ENCODE data around the gene MTIF3. TPM values are rescaled to one million over a fixed set of nuclear protein-coding genes. Genes with fewer than 3 reads are reported as not detected.

MTIF3 gene
- total RNA-seq, 1 experiment from 2014 or later, result 20.7 TPM

DNA sequence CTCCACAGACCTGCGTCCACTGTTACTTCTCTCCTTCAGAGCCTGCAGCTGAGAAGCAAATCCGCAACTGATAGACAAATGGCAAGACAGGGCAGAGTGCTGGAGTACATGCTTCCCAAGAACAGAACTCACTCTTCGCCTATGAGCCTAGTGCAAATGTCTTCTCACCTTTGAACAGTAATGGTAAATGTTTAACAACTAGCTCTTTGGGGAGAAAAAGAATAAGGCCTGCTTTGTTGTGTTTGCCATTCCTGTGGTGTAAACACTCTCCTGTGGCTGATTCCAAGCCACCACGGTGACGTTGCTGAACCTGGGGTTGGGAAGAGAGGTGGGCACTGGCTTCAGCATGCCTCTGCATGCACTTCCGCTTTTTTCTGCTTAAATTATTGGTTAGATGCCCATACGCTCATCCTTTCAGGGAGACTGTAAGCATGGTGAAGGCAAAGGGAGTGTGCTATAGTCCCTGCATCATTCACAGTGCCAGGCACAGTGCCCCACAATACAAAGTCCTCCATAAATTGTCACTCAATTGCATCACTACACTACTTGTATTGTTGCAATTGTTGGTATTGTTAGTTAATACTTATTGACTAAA lies 54.0 kb downstream of the MTIF3 start:
- POLR2A ChIA-PET, result no interaction called here
- H3K9me3 ChIP-seq (ENCODE audit: control insufficient read depth, insufficient read depth, low read depth, low read length), result no peaks in the 10 kb centered on the region
- DNase-seq (ENCODE audit: low read depth, low spot score), result no peak
- no peaks in the 10 kb centered on the region for H3K4me1 ChIP-seq (ENCODE audit: control insufficient read depth, insufficient read depth, low read length)
- no TSS peak for BruUV-seq (replicated peaks)
- H3K27ac ChIP-seq (ENCODE audit: low read length), result no peak overlapping the region
- intact Hi-C loops (cut with micrococcal nuclease; ENCODE audit: unreplicated experiment) (no loop called here), in situ Hi-C loops (cut with HindIII; ENCODE audit: low pct_unique_long_range_greater_than_20kb, low sequenced_read_pairs) (no loop called here)
- ATAC-seq, result no peak
- no peaks in the 10 kb centered on the region for H3K36me3 ChIP-seq (ENCODE audit: control insufficient read depth, insufficient read depth, low read length)
- TF ChIP-seq, protein P1, sequence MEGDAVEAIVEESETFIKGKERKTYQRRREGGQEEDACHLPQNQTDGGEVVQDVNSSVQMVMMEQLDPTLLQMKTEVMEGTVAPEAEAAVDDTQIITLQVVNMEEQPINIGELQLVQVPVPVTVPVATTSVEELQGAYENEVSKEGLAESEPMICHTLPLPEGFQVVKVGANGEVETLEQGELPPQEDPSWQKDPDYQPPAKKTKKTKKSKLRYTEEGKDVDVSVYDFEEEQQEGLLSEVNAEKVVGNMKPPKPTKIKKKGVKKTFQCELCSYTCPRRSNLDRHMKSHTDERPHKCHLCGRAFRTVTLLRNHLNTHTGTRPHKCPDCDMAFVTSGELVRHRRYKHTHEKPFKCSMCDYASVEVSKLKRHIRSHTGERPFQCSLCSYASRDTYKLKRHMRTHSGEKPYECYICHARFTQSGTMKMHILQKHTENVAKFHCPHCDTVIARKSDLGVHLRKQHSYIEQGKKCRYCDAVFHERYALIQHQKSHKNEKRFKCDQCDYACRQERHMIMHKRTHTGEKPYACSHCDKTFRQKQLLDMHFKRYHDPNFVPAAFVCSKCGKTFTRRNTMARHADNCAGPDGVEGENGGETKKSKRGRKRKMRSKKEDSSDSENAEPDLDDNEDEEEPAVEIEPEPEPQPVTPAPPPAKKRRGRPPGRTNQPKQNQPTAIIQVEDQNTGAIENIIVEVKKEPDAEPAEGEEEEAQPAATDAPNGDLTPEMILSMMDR (IDR thresholded peaks at IDR 0.05), result no peak
- TF ChIP-seq POLR2AphosphoS5 (IDR thresholded peaks at IDR 0.05; ENCODE audit: low read depth, low read length), result no peak
- TF ChIP-seq TCF7L2 (IDR thresholded peaks at IDR 0.05; ENCODE audit: low read depth, low read length), result no peak
- no peak for TF ChIP-seq SIN3A (IDR thresholded peaks at IDR 0.05; ENCODE audit: borderline replicate concordance, insufficient read depth, low read depth, low read length)
- TF ChIP-seq, protein P2, sequence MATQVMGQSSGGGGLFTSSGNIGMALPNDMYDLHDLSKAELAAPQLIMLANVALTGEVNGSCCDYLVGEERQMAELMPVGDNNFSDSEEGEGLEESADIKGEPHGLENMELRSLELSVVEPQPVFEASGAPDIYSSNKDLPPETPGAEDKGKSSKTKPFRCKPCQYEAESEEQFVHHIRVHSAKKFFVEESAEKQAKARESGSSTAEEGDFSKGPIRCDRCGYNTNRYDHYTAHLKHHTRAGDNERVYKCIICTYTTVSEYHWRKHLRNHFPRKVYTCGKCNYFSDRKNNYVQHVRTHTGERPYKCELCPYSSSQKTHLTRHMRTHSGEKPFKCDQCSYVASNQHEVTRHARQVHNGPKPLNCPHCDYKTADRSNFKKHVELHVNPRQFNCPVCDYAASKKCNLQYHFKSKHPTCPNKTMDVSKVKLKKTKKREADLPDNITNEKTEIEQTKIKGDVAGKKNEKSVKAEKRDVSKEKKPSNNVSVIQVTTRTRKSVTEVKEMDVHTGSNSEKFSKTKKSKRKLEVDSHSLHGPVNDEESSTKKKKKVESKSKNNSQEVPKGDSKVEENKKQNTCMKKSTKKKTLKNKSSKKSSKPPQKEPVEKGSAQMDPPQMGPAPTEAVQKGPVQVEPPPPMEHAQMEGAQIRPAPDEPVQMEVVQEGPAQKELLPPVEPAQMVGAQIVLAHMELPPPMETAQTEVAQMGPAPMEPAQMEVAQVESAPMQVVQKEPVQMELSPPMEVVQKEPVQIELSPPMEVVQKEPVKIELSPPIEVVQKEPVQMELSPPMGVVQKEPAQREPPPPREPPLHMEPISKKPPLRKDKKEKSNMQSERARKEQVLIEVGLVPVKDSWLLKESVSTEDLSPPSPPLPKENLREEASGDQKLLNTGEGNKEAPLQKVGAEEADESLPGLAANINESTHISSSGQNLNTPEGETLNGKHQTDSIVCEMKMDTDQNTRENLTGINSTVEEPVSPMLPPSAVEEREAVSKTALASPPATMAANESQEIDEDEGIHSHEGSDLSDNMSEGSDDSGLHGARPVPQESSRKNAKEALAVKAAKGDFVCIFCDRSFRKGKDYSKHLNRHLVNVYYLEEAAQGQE (IDR thresholded peaks at IDR 0.05; ENCODE audit: insufficient read depth in 1 of 2, low read depth in 2 of 2, low read length in 1 of 2), result no peak
- H3K27me3 ChIP-seq (ENCODE audit: control insufficient read depth, insufficient read depth, low read length), result no peaks in the 10 kb centered on the region
- CTCF ChIA-PET, result no interaction called here
- no peak overlapping the region for H3K4me3 ChIP-seq (ENCODE audit: low read depth in 2 of 2, low read length in 2 of 2)

DNA sequence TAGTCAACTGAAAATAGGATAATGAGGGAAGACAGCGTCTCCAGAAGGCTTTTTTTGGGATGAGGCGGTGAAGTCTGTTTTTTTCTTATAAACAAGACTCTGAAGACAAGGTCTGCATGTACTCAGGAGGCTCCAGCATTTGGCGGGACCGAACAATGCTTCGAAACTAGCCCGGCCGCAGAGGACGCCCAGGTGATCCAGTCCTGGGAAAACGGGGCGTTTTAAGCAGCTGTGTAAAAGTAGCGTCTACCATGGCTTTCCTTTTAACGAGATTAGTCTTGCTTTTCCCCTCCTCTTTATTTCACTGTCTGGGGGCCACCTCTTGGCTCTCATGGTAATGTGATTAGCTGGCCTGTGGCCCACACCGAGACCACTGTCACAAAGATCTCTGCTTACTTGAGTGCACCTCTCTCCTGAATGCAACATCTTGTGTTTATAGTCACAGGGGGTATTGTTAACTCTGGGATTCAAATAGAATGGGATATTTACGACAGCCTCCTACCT lies 55.3 kb downstream of the MTIF3 start:
- H3K27ac ChIP-seq (ENCODE audit: low read length), result no peak overlapping the region
- no TSS peak for BruUV-seq (replicated peaks)
- TF ChIP-seq TCF7L2 (IDR thresholded peaks at IDR 0.05; ENCODE audit: low read depth, low read length) (no peak), SIN3A (IDR thresholded peaks at IDR 0.05; ENCODE audit: borderline replicate concordance, insufficient read depth, low read depth, low read length) (no peak), POLR2AphosphoS5 (IDR thresholded peaks at IDR 0.05; ENCODE audit: low read depth, low read length) (no peak)
- TF ChIP-seq, protein P1 (IDR thresholded peaks at IDR 0.05), result no peak
- TF ChIP-seq, protein P2 (IDR thresholded peaks at IDR 0.05; ENCODE audit: insufficient read depth in 1 of 2, low read depth in 2 of 2, low read length in 1 of 2), result no peak
- no peak overlapping the region for H3K4me3 ChIP-seq (ENCODE audit: low read depth in 2 of 2, low read length in 2 of 2)
- no peaks in the 10 kb centered on the region for H3K27me3 ChIP-seq (ENCODE audit: control insufficient read depth, insufficient read depth, low read length)
- no peaks in the 10 kb centered on the region for H3K4me1 ChIP-seq (ENCODE audit: control insufficient read depth, insufficient read depth, low read length)
- ChIA-PET CTCF (no interaction called here), POLR2A (no interaction called here)
- no peaks in the 10 kb centered on the region for H3K9me3 ChIP-seq (ENCODE audit: control insufficient read depth, insufficient read depth, low read depth, low read length)
- intact Hi-C loops (cut with micrococcal nuclease; ENCODE audit: unreplicated experiment) (no loop called here), in situ Hi-C loops (cut with HindIII; ENCODE audit: low pct_unique_long_range_greater_than_20kb, low sequenced_read_pairs) (no loop called here)
- H3K36me3 ChIP-seq (ENCODE audit: control insufficient read depth, insufficient read depth, low read length), result no peaks in the 10 kb centered on the region
- DNase-seq (ENCODE audit: low read depth, low spot score) (no peak), ATAC-seq (no peak)

Data from Panc1 (cell line).